GM18508 (cell line): Measurements from ENCODE around the gene UNC5C.

Source experiments
- ATAC-seq: cut with Tn5 transposase; IDR thresholded peaks from one replicate; pipeline ENCODE4 v1.9.1; 2021; ENCODE audit warnings: moderate number of reproducible peaks; ENCODE audit not compliant: insufficient read depth, unreplicated experiment

The UNC5C gene

DNA sequence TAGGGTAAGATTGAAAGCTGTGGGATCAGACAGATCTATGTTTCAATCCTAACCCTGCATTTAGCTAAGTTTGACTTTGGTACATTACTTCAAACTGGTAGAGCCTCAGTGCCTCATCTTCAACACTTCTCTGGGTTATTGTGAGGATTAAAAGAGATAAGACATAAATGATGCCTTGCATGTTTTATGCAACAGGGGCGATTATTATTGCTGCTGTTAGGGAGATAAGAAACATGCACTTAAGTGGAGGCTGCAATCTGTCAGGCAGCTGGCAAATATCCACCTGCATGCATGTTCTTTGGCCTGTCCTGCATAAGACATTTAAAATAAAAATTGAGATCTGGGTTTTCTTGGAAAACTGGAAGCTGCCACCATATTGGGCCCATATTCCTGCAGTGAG, 24.6 kb downstream of the UNC5C start:
- no peak for ATAC-seq

- no peak for ATAC-seq
These were observed 25.9 kb downstream of the UNC5C start for GRCh38 chr4:95522682-95523530.

DNA sequence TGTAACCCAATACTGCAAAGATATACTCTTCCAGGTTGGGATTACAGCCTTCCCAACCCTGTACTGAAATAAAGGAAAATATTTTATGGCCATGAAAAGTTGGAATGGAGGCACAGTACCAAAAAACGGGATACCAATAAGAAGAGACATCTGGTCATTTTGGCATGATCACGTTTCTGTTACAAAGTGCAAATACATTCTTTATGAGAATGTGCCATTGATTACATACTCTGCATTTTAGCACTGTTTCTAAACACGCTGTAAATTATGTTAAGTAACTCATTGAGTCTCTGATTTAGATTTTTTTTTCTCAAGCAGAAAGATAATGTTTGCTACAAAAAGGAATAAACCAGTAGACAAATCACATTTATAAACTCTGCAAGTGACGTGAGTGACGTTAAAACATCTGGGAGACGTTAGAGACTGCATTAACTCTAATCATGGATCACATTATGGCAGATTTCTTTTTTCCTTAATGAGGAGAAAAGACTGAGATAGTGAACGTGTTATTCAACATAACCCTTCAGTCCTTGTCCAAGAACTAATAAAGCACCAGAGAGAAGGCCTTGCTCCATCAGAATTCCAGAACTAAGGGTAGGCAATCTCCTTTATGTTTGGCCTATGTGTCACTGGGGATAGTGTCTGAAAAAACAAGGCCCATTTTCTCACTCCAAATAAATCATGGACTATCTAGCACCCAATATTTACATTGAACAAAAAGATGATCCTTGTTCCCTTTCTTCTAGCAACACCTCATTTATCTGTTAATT, 31.0 kb downstream of the UNC5C start:
- no peak for ATAC-seq

- no peak for ATAC-seq
These were observed 32.2 kb downstream of the UNC5C start for GRCh38 chr4:95516528-95517017.

GRCh38 chr4:95515589-95515988, 33.2 kb downstream of the UNC5C start:
- ATAC-seq: no peak

DNA sequence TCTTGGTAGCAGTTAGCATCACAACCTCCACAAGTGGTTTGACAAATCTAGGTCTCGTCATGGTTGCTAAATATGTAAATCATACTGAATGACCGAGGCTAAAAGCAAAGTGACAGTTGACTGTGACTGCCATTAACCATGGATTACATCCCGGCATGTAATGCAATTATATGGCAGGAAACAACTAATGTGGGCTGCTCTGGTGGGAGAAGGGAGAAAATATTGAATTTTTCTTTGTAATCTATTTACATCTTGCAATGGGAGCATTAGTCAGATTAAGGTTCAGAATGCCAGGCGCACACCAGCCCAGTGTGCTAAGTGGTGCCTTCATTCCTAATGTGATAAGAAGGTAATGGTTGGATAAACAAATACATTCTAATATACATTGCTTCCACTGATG, 35.8 kb downstream of the UNC5C start:
- no peak for ATAC-seq

- ATAC-seq: no peak
These were observed 37.3 kb downstream of the UNC5C start for GRCh38 chr4:95511477-95511876.

GRCh38 chr4:95510877-95511276, 37.9 kb downstream of the UNC5C start:
- no peak for ATAC-seq

DNA sequence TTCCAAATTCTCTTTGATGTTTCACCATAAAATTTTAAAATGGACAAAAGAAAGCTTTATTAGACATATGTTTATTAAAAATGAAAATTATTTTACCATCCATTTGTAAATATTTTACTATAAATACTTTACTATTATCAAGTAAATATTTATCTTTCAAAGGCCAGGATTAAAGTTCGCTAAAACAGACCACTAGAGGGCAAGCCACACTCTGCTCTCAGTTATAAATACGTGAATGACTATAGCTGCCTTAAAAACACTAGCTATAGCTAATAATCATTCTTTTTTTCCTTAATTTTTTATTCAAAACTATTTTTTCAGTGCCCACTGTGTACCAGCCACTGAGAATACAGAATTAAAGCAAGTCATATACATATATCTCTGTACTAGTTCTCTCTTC, 38.6 kb downstream of the UNC5C start:
- no peak for ATAC-seq

DNA sequence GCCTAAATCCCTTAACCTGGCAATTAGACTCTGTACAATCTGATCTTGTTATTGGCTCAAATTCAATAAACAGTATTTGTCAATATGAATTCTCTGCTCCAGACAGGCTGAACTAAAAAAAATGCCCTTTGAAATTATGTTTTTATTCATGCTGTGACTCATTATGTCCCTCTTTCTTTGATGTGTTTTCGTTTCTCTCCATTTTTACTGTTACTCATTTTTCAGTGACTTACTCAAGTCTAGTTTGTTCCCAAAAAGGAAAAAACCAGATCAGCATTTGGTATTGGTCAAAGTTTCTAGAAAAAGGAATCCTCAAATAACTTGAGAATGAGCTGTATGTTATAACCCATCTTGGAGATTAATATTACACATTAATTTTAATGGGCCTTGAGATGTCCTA, 40.4 kb downstream of the UNC5C start:
- no peak for ATAC-seq

DNA sequence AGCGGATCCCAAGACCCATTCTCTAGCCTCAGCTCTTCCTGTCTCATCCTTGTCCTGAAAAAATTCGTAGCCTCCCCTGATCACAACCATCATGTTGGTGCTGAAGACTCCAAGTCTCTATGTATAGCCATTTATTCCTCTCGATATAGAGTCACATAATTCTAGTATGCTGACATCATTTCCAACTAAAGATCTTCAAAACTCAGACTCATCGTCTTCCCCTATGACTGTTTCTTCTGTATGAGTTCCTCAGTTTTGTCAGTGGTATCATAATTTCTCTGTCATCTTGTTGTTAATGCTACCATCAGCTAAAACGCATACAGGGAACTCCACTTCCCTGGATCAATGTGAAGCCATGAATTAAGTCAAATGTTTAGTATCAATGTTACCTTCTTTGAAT, 41.2 kb downstream of the UNC5C start:
- no peak for ATAC-seq

GRCh38 chr4:95507147-95507546, 41.6 kb downstream of the UNC5C start:
- ATAC-seq: no peak

- no peak for ATAC-seq
These were observed 42.5 kb downstream of the UNC5C start for GRCh38 chr4:95506264-95506663.

DNA sequence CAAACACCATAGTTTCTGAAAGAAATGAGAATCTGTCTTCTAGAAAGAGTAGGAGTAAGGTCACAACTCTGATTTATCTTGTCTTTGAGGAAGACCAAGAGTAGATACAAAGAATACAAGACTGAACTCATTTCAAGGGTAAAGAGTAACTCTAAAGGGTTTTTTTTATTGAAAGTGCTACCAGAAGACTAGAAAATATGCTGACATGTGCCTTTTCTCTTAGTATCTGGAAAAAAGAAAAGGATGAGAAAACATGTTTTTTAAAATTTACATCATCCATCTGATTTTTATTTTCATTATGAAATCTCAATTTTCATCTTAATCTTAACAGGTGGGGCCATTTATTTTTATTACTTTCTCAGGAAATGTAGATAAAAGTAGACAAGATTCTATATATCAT, 43.0 kb downstream of the UNC5C start:
- ATAC-seq: no peak

DNA sequence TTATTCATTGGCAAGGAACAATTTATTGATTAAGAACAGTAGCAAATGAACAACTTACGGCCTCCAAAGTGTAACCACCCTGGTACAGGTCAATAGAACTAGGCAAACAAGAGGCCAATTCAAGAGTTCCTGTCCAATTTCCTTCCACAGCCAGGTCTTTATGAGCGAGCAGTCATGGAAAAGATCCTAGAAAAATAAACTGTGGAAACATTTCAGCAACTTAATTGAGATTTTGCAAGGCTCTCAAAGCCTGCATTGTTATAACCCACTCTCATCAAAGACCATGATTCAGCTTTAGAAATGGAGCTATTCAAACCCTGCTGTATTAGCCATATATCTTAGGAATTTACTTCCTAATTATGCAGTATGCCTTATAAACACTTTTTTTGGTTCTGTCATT, 43.6 kb downstream of the UNC5C start:
- ATAC-seq: no peak

DNA sequence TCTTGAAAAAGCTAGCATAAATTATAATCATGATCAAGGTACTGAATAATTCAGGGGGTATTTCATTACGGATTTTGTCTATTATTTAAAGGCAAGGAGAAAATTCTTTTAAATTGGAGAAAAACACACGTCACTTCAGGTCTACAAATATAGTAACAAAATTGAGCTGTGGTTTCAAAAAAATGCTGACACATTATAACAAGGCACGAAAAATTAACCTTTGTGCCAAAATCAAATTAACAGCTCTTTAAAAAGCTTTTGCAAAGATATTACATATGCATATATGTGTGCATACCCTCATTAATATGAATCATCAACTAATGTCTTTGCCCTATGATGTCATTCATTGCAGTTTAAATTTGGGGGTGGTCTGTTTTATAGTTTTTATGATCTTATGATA, 44.3 kb downstream of the UNC5C start:
- ATAC-seq: no peak

DNA sequence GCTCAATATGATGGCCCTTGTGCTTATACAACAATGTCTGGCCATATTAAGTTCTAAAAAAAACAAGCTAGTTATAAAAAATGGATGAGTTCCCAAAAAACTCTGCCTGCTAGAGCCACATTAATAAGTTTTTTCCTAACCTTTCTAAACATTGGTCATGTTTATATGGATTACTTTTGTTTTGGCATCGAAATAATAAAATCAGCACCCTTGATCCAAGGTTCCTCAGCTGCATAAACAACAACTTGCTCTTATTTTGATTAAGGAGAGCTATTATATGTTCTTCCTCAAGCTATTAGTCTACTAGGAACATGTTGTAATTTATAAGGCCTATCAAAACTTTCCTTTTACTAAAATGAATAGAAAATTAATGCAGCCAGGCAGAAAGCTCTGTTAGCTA, 48.4 kb downstream of the UNC5C start:
- ATAC-seq: no peak

DNA sequence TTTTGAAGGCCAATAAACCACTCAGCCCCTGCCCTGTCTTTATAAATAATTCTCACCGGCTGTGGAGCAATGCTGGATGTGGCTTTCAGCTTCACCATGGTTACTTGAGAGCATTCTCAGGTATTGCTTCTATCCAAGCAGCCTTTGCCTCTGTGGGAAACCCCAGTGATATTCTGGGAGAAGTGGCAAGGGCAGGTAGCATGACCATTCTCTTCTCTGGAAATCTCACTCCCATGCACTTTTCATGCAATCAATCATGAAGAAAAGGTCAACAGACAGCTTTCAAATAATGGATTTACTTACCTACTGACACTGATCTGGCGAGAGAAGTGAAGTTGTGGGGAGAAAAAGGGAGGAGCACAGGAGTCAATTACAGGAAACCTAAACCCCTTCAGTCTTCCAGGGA, 49.5 kb downstream of the UNC5C start:
- no peak for ATAC-seq

- ATAC-seq: no peak
These were observed 54.6 kb downstream of the UNC5C start for GRCh38 chr4:95494186-95494585.

GRCh38 chr4:95478679-95479078, 70.1 kb downstream of the UNC5C start:
- ATAC-seq: no peak

DNA sequence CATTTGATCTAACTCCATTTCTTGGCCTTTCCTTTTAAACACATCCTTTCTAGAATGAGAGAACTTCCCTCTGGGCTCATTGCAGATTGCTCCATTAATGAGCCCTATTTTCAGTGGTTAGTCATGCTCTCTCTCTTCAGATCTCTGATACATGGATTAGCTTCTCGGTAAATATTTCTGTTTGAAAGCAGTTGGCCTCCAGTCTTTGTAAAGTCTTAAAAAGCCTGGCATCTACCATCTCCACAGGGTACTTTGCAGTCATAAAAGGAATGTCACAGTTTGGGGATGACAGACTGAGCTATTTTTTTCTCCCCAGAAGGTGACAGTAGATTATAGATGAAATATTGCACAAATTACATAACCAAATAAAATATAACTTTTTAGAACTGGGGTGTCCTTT, 72.7 kb downstream of the UNC5C start:
- no peak for ATAC-seq

DNA sequence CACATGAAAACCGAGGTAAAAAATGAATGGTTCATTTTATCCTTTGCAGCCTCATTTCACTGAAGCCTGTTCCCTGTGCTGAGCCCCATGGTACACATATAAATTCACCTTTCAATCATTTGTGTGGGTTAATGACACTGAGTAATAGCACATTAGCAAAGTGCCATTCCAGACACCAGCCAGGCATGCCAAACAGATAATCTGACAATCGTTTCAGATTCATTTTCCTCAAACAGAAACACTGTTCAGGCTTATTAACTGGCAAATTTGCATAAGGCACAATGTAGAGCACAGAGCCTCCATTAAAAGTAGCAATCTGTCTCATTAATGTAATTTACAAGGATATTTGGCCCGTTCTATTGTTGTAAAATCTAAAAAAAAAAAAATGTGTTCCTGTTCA, 76.2 kb downstream of the UNC5C start:
- ATAC-seq: no peak
